ENCODE results near the gene MYBPC2. TPM values are rescaled to one million over a fixed set of nuclear protein-coding genes. Genes with fewer than 3 reads are reported as not detected.

The MYBPC2 gene
- total and polyA plus RNA-seq, 2 donors (not counting 1 experiment from before 2014, with no cell fraction given), result 1.1 to 1.7 TPM

- ChIA-PET POLR2A (interaction anchor here (1.1 kb wide), 1 partner anchor 81 kb away, joined by 3 read pairs; no protein-coding TSS in a partner anchor), CTCF (interaction anchor here (0.8 to 1.7 kb wide), 4 partner anchors 10 to 382 kb away, joined by 3 to 6 read pairs (median 4); no protein-coding TSS in a partner anchor)
- H2AFZ ChIP-seq (ENCODE audit: insufficient read depth, low read depth, low read length, poor library complexity, severe bottlenecking), result peak overlapping the region; percentile 90
- peak overlapping the region; percentile 26 for H3K27ac Mint-ChIP-seq
- WGBS (ENCODE audit: insufficient coverage), result 96% methylated on average over 34 of the region's 36 CpGs
- DNase-seq, result no peak
- H3K4me2 ChIP-seq (replicated peaks; ENCODE audit: low read depth, low read length, poor library complexity, severe bottlenecking), result peak overlapping the region; percentile 91
- no peaks in the 10 kb centered on the region for H4K20me1 ChIP-seq (ENCODE audit: control insufficient read depth, insufficient read depth, low read length, poor library complexity, severe bottlenecking)
- peaks cover 0 to 25% (median 2%) of the 10 kb centered on the region in 4 experiments for H3K27me3 ChIP-seq (replicated peaks in 1 of 4; ENCODE audit: control extremely low read depth in 1 of 4, control insufficient read depth in 3 of 4, insufficient read depth in 4 of 4, low read length in 3 of 4)
- H3K4me3 Mint-ChIP-seq, result no peak overlapping the region
- no peak for ATAC-seq (ENCODE audit: low read depth)
- peak overlapping the region; percentile 82 for H3K9ac ChIP-seq (ENCODE audit: low read length)
- H3K27me3 Mint-ChIP-seq, result peaks cover 3% of the 10 kb centered on the region
- H3K4me1 Mint-ChIP-seq, result peaks cover 17% of the 10 kb centered on the region
- no peak for TF ChIP-seq CTCF (IDR thresholded peaks at IDR 0.05)
- TF ChIP-seq EZH2 (IDR thresholded peaks at IDR 0.05; ENCODE audit: borderline replicate concordance, insufficient read depth, low read depth, low read length, poor library complexity, severe bottlenecking), result no peak
- intact Hi-C loops (cut with micrococcal nuclease), result no loop called here
- H3K4me3 ChIP-seq (ENCODE audit: control extremely low read depth in 1 of 5, extremely low read depth in 1 of 5, insufficient read depth in 1 of 5, low read depth in 2 of 5, low read length in 4 of 5), result peak overlapping the region in 3 of 5 experiments; percentile 62 to 84 (median 72)
- H3K9me3 Mint-ChIP-seq (ENCODE audit: insufficient read depth), result no peaks in the 10 kb centered on the region
- peak overlapping the region; percentile 87 to 98 for H3K27ac ChIP-seq (ENCODE audit: low read length in 2 of 2)
- H3K79me2 ChIP-seq (ENCODE audit: control insufficient read depth, insufficient read depth, low read length), result no peaks in the 10 kb centered on the region
- H3K9me3 ChIP-seq (ENCODE audit: control extremely low read depth in 1 of 3, control insufficient read depth in 2 of 3, insufficient read depth in 1 of 3, low read length in 2 of 3), result peaks cover 0 to 4% (median 0%) of the 10 kb centered on the region in 3 donors
- no peaks in the 10 kb centered on the region for H3K36me3 ChIP-seq (replicated peaks in 1 of 2; ENCODE audit: control extremely low read depth in 1 of 2, control insufficient read depth in 1 of 2, extremely low read depth in 1 of 2, insufficient read depth in 2 of 2, low read length in 1 of 2)
- H3K4me1 ChIP-seq (ENCODE audit: control insufficient read depth in 2 of 2, insufficient read depth in 2 of 2, low read length in 2 of 2), result peaks cover 14 to 20% of the 10 kb centered on the region in 2 donors
These were observed 79.7 kb downstream of the MYBPC2 start for GRCh38 chr19:50512112-50512998.

All from B cell (primary cell).